K562 (cell line): ENCODE results near the gene ADORA1. TPM values are rescaled to one million over a fixed set of nuclear protein-coding genes. Genes with fewer than 3 reads are reported as not detected.

Experiments used
- BCOR ChIP-seq: fragments of 450-650 bp; IDR thresholded peaks from 2 replicates; pipeline ENCODE4 v1.6.1; 2016
- BRD4 ChIP-seq: fragments of 200-600 bp; sonication (generic); IDR thresholded peaks from 2 replicates; pipeline ENCODE4 v1.6.1; 2017; ENCODE audit warnings: inconsistent platforms
- CEBPG ChIP-seq, 3 experiments: fragments of 200-800 bp in 1 of 3; sonication (Bioruptor generic) in 1 of 3; sonication (generic) in 1 of 3; formaldehyde crosslinking in 1 of 3; IDR thresholded peaks in 2 of 3; conservative IDR thresholded peaks in 1 of 3; 2 replicates each; pipeline versions ENCODE4 v1.6.1 to v1.8.0; 2016 to 2022; ENCODE audit warnings: missing compliant biosample characterization in 2 of 3, missing genetic modification characterization in 2 of 3, mild to moderate bottlenecking in 1 of 3, missing genetic modification reagents in 1 of 3
- CREBBP ChIP-seq: IDR thresholded peaks from one replicate; pipeline ENCODE4 v1.6.1; 2012; ENCODE audit warnings: low read depth, mild to moderate bottlenecking, control low read depth, inconsistent platforms, low read length
- CTBP1 ChIP-seq: fragments of 450-650 bp; IDR thresholded peaks from 2 replicates; pipeline ENCODE4 v1.6.1; 2016; ENCODE audit warnings: borderline replicate concordance
- ETS2 ChIP-seq: IDR thresholded peaks from 2 replicates; pipeline ENCODE4 v1.6.1; 2016; ENCODE audit warnings: borderline replicate concordance, missing genetic modification characterization, mild to moderate bottlenecking, moderate library complexity, missing compliant biosample characterization; ENCODE audit not compliant: poor library complexity, severe bottlenecking
- HEY1 ChIP-seq: fragments of 250-450 bp; sonication (Bioruptor Pico); IDR thresholded peaks from 2 replicates; pipeline ENCODE4 v1.5.0; 2020; ENCODE audit warnings: mild to moderate bottlenecking, moderate library complexity, borderline replicate concordance
- MCM7 ChIP-seq, 2 experiments: fragments of 450-650 bp; IDR thresholded peaks; 2 replicates each; pipeline ENCODE4 v1.6.1; 2016 to 2018
- NCOA6 ChIP-seq: fragments of 450-650 bp; IDR thresholded peaks from 2 replicates; pipeline ENCODE4 v1.6.1; 2017; ENCODE audit warnings: mild to moderate bottlenecking
- NFE2L1 ChIP-seq: fragments of 450-650 bp; IDR thresholded peaks from 2 replicates; pipeline ENCODE4 v1.6.1; 2016; ENCODE audit warnings: missing genetic modification characterization, low read depth, mild to moderate bottlenecking, missing compliant biosample characterization, moderate library complexity, borderline replicate concordance
- PRMT5 ChIP-seq: sonication (generic); formaldehyde crosslinking; IDR thresholded peaks from 2 replicates; pipeline ENCODE4 v1.5.0; 2020; ENCODE audit warnings: missing genetic modification reagents
- RBM34 ChIP-seq: fragments of 200-400 bp; formaldehyde crosslinking; IDR thresholded peaks from 2 replicates; pipeline ENCODE4 v1.6.1; 2018; ENCODE audit warnings: low read length, borderline replicate concordance; ENCODE audit not compliant: insufficient read depth
- SMARCC2 ChIP-seq: fragments of 450-650 bp; IDR thresholded peaks from 2 replicates; pipeline ENCODE4 v1.6.1; 2017; ENCODE audit warnings: antibody characterized with exemption, moderate library complexity, mild to moderate bottlenecking, low read depth
- SRSF7 ChIP-seq: fragments of 200-400 bp; formaldehyde crosslinking; optimal IDR thresholded peaks from 2 replicates; pipeline ENCODE3; 2017; ENCODE audit warnings: mild to moderate bottlenecking, low read depth, low read length
- XRCC4 ChIP-seq: IDR thresholded peaks from one replicate; pipeline ENCODE4 v1.6.1; 2011; ENCODE audit not compliant: insufficient read depth, insufficient read length; ENCODE audit errors: extremely low read depth
- ZNF445 ChIP-seq: fragments of 250-450 bp; sonication (Bioruptor Pico); IDR thresholded peaks from 2 replicates; pipeline ENCODE4 v1.4.0; 2020; ENCODE audit warnings: low read depth, mild to moderate bottlenecking, moderate library complexity
- ZNF696 ChIP-seq: fragments of 250-450 bp; sonication (Bioruptor Pico); conservative IDR thresholded peaks from 2 replicates; pipeline ENCODE4 v1.4.0; 2020; ENCODE audit warnings: mild to moderate bottlenecking, moderate library complexity
- ZNF830 ChIP-seq: fragments of 250-450 bp; sonication (Bioruptor Pico); IDR thresholded peaks from 2 replicates; pipeline ENCODE4 v1.5.0; 2021; ENCODE audit warnings: mild to moderate bottlenecking
- polyA plus RNA-seq, 8 experiments: library from polyadenylated mRNA; depleted of rRNA in 4 of 8; stranded (reverse) in 5 of 8; unstranded in 3 of 8; fragments of >200 nt; fragmentation: Nextera tagmentation in 2 of 8; fragmentation: Illumina TruSeq in 1 of 8; extraction: Ambion mirVana in 2 of 8; extraction: Trizol in 1 of 8; gene quantifications; 2 replicates each; pipeline versions ENCODE4 v1.2.1 to v1.2.3, GENCODE V29; 2011 to 2014; ENCODE audit warnings: inconsistent platforms in 1 of 8, missing spikeins in 1 of 8
- total RNA-seq, 7 experiments: library from RNA; depleted of rRNA in 6 of 7; stranded (reverse); fragments of >200 nt in 6 of 7; fragmentation: Illumina TruSeq in 2 of 7; extraction: Trizol in 2 of 7; gene quantifications; 2 replicates each; pipeline versions ENCODE4 v1.2.1 to v1.2.3, GENCODE V29; 2011 to 2021; ENCODE audit warnings: low replicate concordance in 1 of 7
- TF ChIP-seq, protein P1 (sequence below): fragments of 450-650 bp; formaldehyde crosslinking; IDR thresholded peaks from 2 replicates; pipeline ENCODE4 v1.4.0; 2020; ENCODE audit warnings: mild to moderate bottlenecking, moderate library complexity
- TF ChIP-seq, protein P2 (sequence below): fragments of 250-450 bp; sonication (Bioruptor Pico); IDR thresholded peaks from 2 replicates; pipeline ENCODE4 v1.8.0; 2021; ENCODE audit warnings: moderate library complexity, mild to moderate bottlenecking, inconsistent platforms
- TF ChIP-seq, protein P3 (sequence below), 2 experiments: fragments of 450-650 bp in 1 of 2; IDR thresholded peaks; 2 replicates each; pipeline ENCODE4 v1.6.1; 2011 to 2017; ENCODE audit warnings: low read depth in 2 of 2, antibody characterized with exemption in 1 of 2, borderline replicate concordance in 1 of 2, low read length in 1 of 2, mild to moderate bottlenecking in 1 of 2, mixed read lengths in 1 of 2; ENCODE audit not compliant: control insufficient read depth in 1 of 2

Gene ADORA1
- total and polyA plus RNA-seq, 9 of the 15 experiments (the other 6 are each of a cell fraction or from before 2014, with no cell fraction given): not detected

DNA sequence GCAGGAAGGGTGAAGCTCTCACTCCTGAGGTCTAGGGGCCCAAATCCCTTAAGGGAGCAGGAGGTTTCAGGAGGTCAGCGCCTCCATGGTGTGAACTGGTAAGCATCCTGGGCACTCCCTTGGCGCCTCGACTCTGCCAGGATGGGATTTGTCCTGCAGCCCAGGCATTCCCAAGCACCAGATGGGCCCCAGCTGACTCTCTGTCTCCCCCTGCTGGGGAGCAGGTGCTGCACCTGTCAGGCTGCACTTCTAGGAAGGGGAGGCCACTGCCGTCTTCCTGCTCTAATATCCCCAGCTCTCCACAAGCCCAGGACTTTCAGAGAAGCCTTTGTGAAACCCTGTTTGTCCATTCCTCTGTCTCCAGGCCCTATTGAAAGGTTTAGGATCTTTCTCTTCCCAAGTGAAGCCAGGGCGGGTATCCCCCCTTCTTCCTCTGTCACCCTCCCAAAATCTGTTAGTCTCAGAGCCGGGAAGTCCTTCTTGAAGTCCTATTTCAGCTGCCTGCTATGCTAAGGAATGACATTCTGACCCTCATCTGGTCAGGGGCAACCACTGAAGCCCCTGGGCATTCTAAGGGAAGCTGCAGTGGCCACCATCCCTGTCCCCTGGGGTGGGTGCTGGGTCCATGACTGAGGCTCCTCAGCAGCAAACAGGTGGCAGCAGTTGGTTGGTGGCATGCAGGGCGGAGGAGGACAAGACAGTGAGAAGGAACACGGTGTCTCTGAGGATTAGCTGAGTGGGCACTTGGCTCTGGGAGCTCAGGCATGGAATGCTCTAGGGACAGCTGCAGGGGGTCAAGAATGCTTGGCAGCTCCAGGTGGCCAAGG, 44.9 kb downstream of the ADORA1 start (continued):
- peak; percentile 30; the same call in 1 of the 2 replicates for TF ChIP-seq CTBP1
- 0 out of 2 replicates have a peak, but pooled peaks have one; percentile 21 for TF ChIP-seq HEY1 (CRISPR knock-in tag)
- TF ChIP-seq MCM7 (IDR thresholded peaks at IDR 0.05): no peak
- no peak for TF ChIP-seq ZNF445 (CRISPR knock-in tag)
- TF ChIP-seq BCOR: no peak
- TF ChIP-seq ETS2: no peak
- no peak for TF ChIP-seq CREBBP
- no peak for TF ChIP-seq NCOA6
- TF ChIP-seq RBM34: no peak
- no peak for TF ChIP-seq BRD4
- no peak for TF ChIP-seq CEBPG (CRISPR knock-in tag; IDR thresholded peaks at IDR 0.05)
- TF ChIP-seq CEBPG (tag; conservative IDR thresholded peaks at IDR 0.05 in 1 of 2, IDR thresholded peaks at IDR 0.05 in 1 of 2): no peak
- TF ChIP-seq, protein P1, sequence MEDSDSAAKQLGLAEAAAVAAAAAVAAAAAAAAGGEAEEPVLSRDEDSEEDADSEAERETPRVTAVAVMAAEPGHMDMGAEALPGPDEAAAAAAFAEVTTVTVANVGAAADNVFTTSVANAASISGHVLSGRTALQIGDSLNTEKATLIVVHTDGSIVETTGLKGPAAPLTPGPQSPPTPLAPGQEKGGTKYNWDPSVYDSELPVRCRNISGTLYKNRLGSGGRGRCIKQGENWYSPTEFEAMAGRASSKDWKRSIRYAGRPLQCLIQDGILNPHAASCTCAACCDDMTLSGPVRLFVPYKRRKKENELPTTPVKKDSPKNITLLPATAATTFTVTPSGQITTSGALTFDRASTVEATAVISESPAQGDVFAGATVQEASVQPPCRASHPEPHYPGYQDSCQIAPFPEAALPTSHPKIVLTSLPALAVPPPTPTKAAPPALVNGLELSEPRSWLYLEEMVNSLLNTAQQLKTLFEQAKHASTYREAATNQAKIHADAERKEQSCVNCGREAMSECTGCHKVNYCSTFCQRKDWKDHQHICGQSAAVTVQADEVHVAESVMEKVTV (CRISPR knock-in tag): peak; percentile 36
- TF ChIP-seq, protein P2, sequence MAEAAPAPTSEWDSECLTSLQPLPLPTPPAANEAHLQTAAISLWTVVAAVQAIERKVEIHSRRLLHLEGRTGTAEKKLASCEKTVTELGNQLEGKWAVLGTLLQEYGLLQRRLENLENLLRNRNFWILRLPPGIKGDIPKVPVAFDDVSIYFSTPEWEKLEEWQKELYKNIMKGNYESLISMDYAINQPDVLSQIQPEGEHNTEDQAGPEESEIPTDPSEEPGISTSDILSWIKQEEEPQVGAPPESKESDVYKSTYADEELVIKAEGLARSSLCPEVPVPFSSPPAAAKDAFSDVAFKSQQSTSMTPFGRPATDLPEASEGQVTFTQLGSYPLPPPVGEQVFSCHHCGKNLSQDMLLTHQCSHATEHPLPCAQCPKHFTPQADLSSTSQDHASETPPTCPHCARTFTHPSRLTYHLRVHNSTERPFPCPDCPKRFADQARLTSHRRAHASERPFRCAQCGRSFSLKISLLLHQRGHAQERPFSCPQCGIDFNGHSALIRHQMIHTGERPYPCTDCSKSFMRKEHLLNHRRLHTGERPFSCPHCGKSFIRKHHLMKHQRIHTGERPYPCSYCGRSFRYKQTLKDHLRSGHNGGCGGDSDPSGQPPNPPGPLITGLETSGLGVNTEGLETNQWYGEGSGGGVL (CRISPR knock-in tag): no peak
- TF ChIP-seq PRMT5 (CRISPR knock-in tag): no peak
- TF ChIP-seq ZNF696 (CRISPR knock-in tag): no peak
- no peak for TF ChIP-seq NFE2L1 (tag)
- no peak for TF ChIP-seq SRSF7
- TF ChIP-seq ZNF830: no peak
- TF ChIP-seq, protein P3, sequence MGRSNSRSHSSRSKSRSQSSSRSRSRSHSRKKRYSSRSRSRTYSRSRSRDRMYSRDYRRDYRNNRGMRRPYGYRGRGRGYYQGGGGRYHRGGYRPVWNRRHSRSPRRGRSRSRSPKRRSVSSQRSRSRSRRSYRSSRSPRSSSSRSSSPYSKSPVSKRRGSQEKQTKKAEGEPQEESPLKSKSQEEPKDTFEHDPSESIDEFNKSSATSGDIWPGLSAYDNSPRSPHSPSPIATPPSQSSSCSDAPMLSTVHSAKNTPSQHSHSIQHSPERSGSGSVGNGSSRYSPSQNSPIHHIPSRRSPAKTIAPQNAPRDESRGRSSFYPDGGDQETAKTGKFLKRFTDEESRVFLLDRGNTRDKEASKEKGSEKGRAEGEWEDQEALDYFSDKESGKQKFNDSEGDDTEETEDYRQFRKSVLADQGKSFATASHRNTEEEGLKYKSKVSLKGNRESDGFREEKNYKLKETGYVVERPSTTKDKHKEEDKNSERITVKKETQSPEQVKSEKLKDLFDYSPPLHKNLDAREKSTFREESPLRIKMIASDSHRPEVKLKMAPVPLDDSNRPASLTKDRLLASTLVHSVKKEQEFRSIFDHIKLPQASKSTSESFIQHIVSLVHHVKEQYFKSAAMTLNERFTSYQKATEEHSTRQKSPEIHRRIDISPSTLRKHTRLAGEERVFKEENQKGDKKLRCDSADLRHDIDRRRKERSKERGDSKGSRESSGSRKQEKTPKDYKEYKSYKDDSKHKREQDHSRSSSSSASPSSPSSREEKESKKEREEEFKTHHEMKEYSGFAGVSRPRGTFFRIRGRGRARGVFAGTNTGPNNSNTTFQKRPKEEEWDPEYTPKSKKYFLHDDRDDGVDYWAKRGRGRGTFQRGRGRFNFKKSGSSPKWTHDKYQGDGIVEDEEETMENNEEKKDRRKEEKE (IDR thresholded peaks at IDR 0.05; ENCODE audit: borderline replicate concordance in 1 of 2, control insufficient read depth in 1 of 2, low read depth in 2 of 2, low read length in 1 of 2): no peak
- no peak for TF ChIP-seq SMARCC2
- TF ChIP-seq XRCC4: no peak
